Ammon's horn (tissue), 1 donor: ENCODE results near the gene ZNF350.
A peak's percentile ranks its signal among the peaks of the same experiment; 100 is the strongest.
"Not testable (repeated sequence)": the region's sequence is repeated elsewhere in the genome, so short reads cannot be mapped to it uniquely, and the experiment has no call there.

Source experiments
- DNase-seq: peaks from one replicate; pipeline ENCODE4 v3.0.0-alpha.2; 2016; ENCODE audit warnings: low spot score

The ZNF350 gene

DNA sequence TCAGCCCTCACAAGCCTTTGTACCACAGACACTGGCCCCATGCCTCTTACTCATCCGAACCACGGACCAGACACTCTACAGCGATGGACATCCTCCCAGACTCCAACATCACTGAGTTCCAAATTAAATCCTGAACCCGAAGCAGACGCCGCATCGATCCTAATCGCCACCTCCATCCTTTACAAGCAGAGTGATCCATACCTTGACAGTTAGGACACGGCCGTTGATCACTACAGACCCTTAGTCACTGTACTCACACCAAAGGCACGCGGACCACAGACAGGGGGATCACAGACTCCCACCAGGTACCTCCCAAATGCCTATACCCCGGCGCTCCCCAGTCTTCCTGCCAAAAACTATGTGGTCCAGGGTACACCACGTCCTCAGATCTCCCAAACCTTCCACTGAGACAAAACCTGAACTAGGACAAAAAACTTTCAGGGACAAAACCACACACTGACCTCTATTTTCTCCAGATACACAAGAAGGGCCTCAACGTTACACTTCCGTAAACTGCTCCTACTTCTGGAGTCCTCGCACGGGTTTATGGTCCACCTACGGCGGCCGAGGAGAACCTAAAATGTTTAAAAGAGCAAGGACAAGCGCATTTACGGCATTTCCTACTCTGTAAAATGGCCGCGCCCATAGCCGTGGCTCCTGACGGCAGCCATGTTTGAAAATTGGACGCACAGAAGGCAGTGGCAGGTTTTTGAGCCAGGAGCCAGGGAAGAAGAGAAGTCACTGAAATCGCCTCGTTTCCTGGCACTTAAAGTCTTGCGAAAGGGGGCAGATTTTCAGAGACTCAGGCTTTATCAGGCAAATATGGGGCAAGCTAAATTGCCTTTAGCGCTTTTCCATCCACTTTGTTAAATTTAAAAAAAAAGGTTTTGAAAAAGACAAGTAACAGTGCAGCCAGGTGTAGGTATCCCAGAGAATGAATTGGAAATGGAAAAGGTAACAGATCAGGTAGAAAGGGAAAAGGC, at the start of gene ZNF350:
ZNF350 (minus strand) TSS at position 532 of the 983 bp plus-strand sequence. CDS start 12,480 bp downstream, outside the sequence.
- peak; percentile 97 for DNase-seq

DNA sequence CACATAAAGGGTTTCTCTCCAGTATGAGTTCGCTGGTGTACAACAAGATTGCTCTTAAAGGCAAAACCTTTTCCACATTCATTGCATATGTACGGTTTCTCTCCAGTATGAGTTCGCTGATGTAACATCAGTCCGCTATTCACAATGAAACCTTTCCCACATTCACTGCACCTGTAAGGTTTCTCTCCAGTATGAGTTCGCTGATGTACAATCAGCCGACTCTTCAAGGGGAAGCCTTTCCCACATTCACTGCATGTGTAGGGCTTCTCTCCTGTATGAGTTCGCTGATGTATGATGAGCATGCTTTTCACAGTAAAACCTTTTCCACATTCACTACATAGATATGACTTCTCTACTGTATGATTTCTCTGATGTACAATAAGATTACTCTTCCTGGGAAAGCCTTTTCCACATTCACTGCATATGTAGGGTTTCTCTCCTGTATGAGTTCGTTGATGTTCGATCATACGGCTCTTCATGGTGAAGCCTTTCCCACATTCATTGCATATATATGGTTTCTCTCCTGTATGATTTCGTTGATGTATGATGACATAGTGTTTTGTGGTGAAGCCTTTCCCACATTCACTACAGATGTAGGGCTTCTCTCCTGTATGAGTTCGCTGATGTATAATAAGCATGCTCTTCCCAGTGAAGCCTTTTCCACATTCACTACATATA, 47.5 kb upstream of the ZNF350 start:
- DNase-seq = no peak

DNA sequence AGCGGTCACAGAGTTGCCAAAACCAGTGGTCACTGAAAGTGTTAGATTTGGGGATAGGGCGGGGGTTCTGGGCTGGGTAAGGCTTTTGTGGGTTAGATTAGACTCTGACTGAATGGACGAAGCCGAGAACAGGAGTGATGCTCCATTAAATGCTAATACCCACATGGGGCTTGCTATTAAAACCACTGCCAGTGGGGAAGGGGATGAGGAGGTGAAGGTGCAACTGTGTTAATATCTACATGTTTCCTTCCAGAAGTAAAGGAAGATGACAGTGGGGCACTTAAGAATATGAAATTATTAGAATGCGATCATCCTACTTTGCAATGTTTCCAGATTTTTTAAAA, 42.1 kb upstream of the ZNF350 start:
- DNase-seq = no peak

DNA sequence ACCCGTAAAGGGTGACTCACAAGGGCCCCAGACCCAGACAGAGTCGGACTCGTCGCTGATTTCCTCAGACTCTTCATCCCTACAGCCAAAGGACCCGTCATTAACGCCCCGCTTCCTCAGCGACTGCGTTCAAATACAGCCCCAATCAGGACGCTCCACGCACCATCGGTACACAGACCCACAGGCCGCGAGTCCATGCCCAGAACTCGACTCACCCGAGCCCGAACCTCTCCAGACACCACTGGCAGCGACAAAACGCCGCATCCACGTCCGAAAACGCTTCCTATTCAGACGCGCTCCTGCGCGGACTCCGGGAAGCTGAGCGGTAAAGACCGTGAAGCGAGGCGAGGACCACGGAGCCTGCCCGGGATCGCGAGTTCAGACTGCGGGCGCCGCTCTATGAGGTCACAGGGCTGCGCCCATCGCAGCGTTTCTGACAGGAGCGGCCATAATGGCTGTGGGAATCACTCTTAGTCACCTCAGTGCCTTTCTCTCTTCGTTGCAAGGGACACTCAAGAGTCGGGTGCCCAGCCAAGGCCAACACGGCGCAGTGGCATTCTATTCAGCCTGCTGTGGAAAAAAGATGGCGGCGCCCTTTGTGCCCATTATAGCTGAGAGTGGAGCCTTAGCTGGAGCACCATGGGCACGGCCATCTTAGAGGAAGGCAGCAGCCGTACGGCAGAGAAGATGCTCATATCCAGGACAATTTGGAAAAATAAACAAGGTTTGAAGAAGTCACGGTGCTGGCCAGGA, 41.6 kb upstream of the ZNF350 start, which contains the start of gene ZNF614:
ZNF614 (minus strand) TSS at position 353 of the 753 bp plus-strand sequence. CDS start 2,634 bp downstream, outside the sequence.
- DNase-seq = peak; percentile 90

DNA sequence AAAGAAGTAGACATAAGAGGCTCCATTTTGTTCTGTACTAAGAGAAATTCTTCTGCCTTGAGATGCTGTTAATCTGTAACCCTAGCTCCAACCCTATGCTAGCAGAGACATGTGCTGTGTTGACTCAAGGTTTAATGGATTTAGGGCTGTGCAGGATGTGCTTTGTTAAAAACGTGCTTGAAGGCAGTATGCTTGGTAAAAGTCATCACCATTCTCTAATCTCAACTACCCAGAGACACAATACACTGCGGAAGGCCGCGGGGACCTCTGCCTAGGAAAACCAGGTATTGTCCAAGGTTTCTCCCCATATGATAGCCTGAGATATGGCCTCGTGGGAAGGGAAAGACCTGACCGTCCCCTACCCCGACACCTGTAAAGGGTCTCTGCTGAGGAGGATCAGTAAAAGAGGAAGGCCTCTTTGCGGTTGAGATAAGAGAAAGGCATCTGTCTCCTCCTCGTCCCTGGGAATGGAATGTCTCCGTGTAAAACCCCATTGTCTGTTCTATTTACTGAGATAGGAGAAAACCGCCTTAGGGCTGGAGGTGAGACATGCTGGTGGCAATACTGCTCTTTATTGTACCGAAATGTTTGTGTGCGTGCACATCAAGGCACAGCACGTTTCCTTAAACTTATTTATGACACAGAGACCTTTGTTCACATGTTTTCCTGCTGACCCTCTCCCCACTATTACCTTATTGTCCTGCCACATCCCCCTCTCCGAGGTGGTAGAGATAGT, 39.8 kb upstream of the ZNF350 start:
- DNase-seq = not testable (repeated sequence)

DNA sequence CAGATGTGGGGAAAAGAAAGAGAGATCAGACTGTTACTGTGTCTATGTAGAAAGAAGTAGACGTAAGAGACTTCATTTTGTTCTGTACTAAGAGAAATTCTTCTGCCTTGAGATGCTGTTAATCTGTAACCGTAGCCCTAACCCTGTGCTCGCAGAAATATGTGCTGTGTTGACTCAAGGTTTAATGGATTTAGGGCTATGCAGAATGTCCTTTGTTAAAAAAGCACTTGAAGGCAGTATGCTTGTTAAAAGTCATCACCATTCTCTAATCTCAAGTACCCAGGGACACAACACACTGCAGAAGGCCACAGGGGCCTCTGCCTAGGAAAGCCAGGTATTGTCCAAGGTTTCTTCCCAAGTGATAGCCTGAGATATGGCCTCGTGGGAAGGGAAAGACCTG, 37.8 kb upstream of the ZNF350 start:
- not testable (repeated sequence) for DNase-seq

DNA sequence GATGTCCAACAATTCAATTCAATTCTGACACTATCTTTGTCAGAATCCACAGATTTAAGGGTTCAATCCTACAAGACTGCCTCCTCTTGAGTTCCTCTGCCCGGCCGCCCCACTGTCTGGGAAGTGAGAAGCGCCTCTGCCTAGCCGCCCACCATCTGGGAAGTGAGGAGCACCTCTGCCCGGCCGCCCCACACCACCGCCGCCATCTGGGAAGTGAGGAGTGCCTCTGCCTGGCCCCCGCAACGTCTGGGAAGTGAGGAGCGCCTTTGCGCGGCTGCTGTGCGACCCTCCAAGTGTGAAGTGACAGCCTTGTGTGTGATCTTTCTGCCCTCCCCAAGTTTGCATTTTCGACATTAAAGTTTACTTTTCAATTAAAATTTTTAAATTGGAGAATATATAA, 35.6 kb upstream of the ZNF350 start:
- no peak for DNase-seq

DNA sequence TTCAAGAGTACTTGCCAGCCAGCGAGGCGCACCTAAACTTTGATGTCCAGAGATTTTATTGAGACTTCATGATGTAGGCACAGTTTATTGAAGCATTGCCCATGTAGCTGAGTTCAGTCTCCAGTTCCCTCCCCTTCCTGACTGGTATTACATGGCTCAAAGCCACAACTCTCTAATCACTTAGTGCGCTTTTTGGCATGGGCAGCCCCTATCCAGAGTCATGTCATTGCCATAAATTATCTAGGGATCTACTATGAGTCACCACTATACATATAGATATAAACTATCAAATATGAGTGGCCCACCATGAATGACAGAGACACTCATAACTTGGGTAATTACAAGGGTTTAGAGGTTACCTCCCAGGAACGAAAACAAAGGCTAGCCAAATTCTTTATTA, 33.9 kb upstream of the ZNF350 start:
- DNase-seq = no peak

DNA sequence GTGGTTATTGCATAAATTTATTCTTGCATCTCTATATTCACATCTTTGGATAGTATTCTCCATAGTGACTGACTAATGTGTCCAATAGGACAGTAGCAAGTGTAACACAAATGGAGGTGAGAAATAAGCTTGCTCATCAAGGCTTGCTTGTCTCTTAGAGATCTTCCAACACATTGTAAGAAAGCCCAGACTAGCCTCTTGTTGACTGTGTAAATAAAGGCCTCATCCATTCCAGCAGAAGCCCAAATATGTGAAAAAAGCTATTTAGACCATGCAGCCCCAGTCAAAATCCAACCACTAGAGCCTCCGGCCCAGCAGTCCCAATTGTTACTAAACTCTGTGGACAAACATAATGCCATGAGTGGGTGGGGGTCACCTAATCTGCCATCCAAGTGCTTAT, 24.0 kb upstream of the ZNF350 start:
- DNase-seq = no peak

GRCh38 chr19:52007806-52008557, 21.3 kb upstream of the ZNF350 start, which contains the start of gene ZNF615:
ZNF615 (minus strand) TSS chr19:52008211; CDS start chr19:52003711, 4,500 bp downstream.
- peak; percentile 97 for DNase-seq

- DNase-seq = no peak
These were observed 20.8 kb upstream of the ZNF350 start for GRCh38 chr19:52007451-52007805.

- no peak for DNase-seq
These were observed 7.5 kb upstream of the ZNF350 start for GRCh38 chr19:51994048-51994644.

DNA sequence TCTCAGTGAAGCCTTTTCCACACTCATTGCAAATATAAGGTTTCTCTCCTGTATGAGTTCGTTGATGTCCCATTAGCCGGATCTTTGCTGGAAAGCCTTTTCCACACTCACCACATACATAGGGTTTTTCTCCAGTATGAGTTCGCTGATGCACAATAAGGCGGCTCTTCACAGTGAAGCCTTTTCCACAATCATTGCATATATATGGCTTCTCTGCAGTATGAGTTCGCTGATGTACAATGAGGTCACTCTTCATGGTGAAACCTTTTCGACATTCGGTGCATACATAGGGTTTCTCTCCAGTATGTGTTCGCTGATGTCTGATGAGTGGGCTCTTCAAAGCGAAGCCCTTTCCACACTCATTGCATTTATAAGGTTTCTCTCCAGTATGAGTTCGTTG, 6.8 kb upstream of the ZNF350 start:
- no peak for DNase-seq

GRCh38 chr19:51983361-51983760, 3.3 kb downstream of the ZNF350 start:
- no peak for DNase-seq

DNA sequence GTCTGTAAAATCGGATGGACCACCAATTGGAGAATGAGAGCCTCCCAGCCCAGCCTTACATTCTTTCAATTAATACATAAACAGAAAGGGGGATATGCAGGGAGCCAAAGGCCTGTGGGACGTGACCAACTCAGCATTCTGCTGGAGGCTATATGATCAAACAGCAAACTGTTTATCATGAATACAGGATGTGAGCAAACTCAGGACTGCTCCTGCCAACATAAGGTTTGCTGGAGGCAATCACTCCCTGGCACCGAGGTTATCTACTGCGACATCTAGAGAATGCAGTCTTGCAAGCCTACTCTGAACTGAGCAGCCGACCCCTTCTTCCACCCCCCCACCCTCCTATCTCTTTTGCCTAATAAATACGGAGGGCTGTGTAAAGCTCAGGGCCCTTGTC, 5.7 kb downstream of the ZNF350 start:
- DNase-seq = not testable (repeated sequence)

GRCh38 chr19:51980116-51980736, 6.4 kb downstream of the ZNF350 start:
- no peak for DNase-seq

DNA sequence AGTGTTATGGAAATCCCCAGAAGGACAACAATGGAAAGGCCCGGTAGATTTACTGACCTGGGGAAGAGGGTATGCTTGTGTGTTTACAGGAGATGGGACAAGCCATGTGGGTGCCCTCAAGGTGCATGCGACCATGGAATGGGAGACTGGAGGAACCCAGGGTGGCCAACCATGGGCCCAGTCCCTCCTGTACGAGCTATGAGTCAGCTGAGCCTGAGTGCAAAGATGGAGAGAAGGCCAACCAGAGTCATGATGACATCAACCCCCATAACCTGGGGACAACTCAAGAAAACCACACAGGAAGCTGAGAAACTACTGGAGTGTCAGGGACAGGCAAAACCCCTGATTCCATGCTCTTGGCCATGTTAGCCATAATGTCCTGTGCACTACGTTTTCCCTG, 7.8 kb downstream of the ZNF350 start:
- no peak for DNase-seq

DNA sequence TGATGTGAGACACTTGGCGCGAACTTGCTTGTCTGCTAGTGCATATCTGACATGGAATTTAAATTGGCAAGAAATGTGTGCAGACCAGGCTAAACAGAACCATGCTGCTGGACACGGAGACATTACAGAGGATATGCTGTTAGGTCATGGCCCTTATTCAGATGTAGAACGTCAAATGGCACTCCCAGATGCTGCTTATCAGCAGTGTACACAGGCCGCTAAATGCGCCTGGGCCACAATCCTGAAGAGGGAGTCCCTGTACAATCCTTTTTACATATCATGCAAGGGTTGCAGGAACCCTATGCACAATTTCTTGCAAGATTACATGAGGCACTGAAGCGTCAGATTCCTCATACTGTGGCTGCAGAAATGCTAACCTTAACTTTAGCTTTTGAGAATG, 9.3 kb downstream of the ZNF350 start:
- no peak for DNase-seq

DNA sequence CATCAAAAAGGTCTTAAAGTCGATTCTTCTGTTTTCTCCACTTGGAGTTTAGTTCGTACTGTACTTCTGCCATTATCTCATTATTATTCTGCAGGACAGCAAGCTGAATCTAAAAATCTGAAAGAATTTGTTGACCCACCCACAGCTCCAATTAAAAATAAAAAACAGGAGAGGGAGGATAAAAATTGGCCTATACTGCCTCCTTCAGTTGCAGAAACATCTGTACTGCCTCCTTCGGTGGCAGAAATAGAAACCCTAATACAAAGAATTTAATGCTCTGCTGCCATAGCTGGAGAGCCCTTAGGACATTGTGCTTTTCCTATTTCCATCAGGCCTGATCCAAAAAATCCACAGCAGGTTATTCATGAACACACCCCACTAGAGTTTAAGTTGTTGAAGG, 9.8 kb downstream of the ZNF350 start:
- no peak for DNase-seq

- not testable (repeated sequence) for DNase-seq
These were observed 10.9 kb downstream of the ZNF350 start for GRCh38 chr19:51975787-51976186.
